T-helper 2 cell treated with Interferon-gamma antibody and Interleukin-4, amounts not matched to agents 5 μg/mL and 100 μg/mL, for 36 hours (primary cell): Measurements from ENCODE around the gene PSORS1C1.

Source experiments
- DNase-seq: peaks from one replicate; pipeline ENCODE4 v3.0.0; 2021; ENCODE audit warnings: low spot score
- H3K27ac Mint-ChIP-seq: one replicate; pipeline ENCODE4 v1.8.0; 2021; ENCODE audit warnings: mild to moderate bottlenecking, mixed read lengths
- H3K27me3 Mint-ChIP-seq: one replicate; pipeline ENCODE4 v1.8.0; 2021; ENCODE audit warnings: low read depth, mixed read lengths
- H3K36me3 Mint-ChIP-seq: one replicate; pipeline ENCODE4 v1.8.0; 2021; ENCODE audit warnings: low read depth, mixed read lengths
- H3K4me1 Mint-ChIP-seq: one replicate; pipeline ENCODE4 v1.8.0; 2021; ENCODE audit warnings: low read depth, mixed read lengths
- H3K4me3 Mint-ChIP-seq: one replicate; pipeline ENCODE4 v1.8.0; 2022; ENCODE audit warnings: mild to moderate bottlenecking, moderate library complexity, mixed read lengths
- H3K9me3 Mint-ChIP-seq: one replicate; pipeline ENCODE4 v1.8.0; 2021; ENCODE audit warnings: mixed read lengths

PSORS1C1 gene

DNA sequence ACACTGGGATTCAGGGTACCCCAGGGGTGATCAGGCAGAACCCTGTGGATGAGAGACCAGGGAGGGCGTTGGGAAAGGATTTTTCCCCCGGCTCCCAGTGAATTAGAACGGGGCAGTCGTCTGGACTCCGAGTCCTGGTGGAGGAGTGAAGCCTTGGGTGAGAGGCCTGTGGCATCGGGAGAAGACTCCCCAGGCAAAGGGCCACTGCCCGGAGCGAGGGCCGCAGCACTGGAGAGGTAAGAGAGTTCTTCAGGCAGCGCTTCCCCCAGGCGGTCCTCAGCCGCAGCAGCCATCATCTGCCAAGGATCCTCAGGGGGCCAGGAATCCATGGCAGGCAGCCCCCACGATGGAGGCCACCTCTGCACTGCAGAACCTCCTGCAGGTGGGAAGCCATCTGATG lies 2.9 kb upstream of the PSORS1C1 start:
- no peak overlapping the region for H3K27ac Mint-ChIP-seq
- H3K4me1 Mint-ChIP-seq, result no peaks in the 10 kb centered on the region
- H3K36me3 Mint-ChIP-seq, result no peaks in the 10 kb centered on the region
- H3K9me3 Mint-ChIP-seq, result no peaks in the 10 kb centered on the region
- DNase-seq, result no peak
- no peak overlapping the region for H3K4me3 Mint-ChIP-seq
- peaks cover 11% of the 10 kb centered on the region for H3K27me3 Mint-ChIP-seq

DNA sequence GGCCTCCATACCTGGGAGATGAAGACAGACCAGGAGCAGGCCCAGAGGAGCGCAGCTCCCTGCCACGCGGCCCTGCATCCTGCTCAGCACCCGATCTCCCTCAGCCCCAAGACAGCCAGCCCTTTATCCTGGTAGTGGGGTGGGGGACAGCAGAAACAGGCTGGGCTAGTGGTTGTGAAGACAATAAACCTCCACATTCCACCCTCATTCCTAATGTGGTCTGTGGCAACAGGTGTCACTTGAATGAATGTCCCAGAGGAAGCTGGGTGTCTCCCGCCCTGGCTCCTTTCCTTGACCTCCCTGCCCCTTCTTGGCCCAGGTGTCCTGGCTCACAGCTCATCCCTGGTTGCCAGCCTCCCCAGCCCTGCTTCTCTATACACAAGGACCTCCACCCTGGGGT lies 2.1 kb upstream of the PSORS1C1 start, which contains the start of gene C6orf15:
C6orf15 (minus strand) TSS at position 98 of the 400 bp plus-strand sequence; CDS start at position 78, 20 bp downstream.
- H3K4me1 Mint-ChIP-seq, result no peaks in the 10 kb centered on the region
- no peak for DNase-seq

DNA sequence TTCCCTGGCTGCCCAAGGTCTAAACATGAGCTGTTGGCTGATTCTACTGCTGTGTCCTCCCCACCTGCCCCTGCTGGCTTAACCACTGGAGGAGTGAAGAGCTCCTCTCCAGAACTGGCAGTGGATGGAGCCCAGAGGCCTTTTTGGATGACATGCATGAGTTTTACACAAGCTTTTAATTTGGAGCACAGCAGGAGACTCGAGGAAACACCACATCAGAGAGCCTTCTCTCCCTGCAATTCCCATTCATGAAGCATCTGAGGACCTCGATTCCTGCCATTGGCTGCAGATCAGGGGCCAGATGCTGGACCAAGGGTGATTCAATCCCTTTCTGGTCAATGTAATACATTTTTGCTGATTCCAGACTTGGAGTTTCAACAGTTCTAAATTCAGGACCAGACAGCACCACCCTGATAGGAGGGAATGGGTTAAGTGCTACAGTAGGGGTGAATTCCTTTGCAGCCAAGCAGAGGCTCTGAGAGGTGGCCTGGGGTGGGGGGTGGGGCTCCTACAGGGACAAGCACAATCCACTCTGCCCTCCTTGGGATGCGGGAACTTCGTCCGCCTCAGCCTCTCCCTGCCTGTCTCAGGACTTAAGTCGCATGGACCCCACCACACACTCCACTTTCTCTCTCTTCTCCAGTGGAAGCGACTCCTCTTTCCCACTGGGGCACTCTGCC lies 599 bp upstream of the PSORS1C1 start:
- H3K4me1 Mint-ChIP-seq, result no peaks in the 10 kb centered on the region
- no peaks in the 10 kb centered on the region for H3K36me3 Mint-ChIP-seq
- no peak overlapping the region for H3K4me3 Mint-ChIP-seq
- no peak for DNase-seq
- peaks cover 13% of the 10 kb centered on the region for H3K27me3 Mint-ChIP-seq
- H3K27ac Mint-ChIP-seq, result no peak overlapping the region
- H3K9me3 Mint-ChIP-seq, result no peaks in the 10 kb centered on the region

More for the DNA sequence above, 2.1 kb upstream of the PSORS1C1 start, which contains the start of gene C6orf15:
- Mint-ChIP-seq H3K27ac (no peak within 1 kb of the TSS), H3K4me3 (no peak within 1 kb of the TSS), H3K27me3 (peaks cover 11% of the 10 kb centered on the region), H3K36me3 (no peaks in the 10 kb centered on the region), H3K9me3 (no peaks in the 10 kb centered on the region)

DNA sequence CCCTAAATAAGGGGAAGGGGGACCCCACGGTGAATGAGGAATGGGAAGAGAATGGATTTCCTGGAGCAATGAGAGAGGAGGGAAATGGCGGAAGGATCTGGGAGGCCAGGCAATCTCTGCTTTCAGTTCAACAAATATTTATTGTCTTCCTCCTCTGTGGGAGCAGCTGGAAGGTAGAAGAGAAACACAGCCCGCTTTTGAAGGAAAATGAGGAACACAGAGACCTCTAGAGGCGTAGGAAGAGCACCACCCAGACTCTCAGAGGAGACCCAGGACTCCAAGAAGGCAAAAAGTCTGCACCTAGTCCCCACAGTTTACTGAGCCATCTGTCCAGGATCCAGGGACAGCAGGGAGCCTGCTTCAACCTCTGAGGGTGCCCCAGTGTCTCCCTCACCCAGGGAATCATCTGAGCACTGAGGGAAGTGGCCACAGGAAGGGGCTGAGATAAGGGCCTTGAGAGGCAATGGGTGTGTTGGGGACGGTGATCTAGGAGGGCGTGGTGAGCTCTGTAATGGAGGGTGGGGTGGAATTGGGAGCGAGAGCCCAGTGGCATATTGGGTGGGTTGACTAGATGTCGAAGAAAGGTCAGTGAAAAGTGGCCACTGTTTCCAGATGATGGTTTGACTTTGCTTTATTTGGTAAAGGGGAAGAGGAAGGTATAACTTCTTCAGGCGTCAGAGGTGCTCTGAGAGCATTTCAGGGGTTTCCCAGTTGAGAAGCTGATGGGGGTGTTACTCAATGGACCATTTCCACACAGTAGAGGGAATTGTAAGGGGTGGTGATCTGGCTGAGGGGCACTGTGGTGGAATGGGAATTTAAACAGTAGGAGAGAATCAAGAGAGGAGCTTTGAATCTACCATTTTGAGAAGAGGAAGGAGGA lies 610 bp downstream of the PSORS1C1 start:
- H3K9me3 Mint-ChIP-seq, result no peaks in the 10 kb centered on the region
- no peaks in the 10 kb centered on the region for H3K36me3 Mint-ChIP-seq
- peaks cover 13% of the 10 kb centered on the region for H3K27me3 Mint-ChIP-seq
- DNase-seq, result no peak
- H3K4me1 Mint-ChIP-seq, result no peaks in the 10 kb centered on the region
- H3K27ac Mint-ChIP-seq, result no peak overlapping the region
- H3K4me3 Mint-ChIP-seq, result no peak overlapping the region

DNA sequence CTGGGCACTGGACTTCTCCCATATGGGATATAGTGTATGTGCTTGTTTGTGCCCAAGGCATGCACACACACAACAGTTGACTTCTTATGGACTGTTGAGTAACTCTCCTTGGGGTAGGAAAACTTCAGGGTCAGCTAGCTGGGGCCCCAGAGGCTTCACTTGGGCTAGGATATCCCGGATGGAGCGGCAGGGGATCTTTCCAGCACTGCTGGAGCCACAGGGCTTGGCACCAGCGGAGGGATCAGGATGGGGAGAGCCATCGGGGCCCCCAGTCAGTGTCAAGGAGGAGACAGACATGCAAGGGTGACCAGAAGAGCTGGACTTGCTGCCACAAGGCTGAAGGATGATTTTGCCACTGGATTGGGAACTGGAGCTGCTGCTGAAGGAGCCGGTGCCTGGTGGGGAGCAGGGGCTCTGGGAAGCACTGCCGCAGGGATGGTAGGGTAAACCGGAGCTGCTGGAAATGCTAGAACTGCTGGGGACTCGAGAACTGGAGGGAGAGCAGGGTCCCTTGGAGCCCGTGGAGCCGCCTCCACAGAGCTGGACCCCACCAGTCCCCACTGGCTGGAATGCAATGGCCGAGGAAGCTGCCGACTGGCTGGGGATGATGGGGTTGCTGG lies 1.5 kb downstream of the PSORS1C1 start:
- peaks cover 12% of the 10 kb centered on the region for H3K27me3 Mint-ChIP-seq

DNA sequence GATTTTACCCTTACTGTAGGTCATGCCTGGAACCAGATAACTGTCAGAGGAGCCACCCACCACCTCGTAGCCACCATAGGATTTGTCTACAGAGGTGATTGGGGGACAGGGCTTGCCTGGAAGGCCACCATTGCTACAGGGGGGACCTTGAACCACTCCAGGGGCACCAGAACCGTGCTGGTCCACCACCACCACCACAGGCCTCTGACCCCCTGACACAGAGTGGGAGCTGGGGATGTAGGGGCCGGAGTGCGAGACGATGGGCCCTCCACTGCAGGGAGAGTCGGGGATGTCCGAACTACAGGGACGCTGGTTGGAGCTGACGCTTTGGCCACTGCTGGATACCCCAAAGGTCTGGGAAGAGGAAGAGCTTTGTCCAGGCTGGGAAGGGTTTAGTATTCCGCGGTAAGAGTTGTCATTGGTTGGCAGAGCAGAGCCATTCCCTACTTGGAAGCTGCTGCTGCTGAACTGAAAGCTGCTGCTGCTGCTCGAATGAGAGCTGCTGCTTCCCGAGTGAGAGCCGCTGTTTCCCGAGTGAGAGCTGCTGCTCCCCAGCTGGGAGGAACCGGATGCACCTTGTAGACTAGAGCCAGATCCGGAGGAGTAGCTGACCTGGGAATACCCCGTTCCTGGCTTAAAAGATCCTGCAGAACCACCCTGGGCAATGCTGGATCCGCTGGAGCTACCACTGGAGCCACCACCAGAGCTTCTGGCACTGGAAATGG lies 2.2 kb downstream of the PSORS1C1 start:
- Mint-ChIP-seq H3K4me1 (no peaks in the 10 kb centered on the region), H3K9me3 (no peaks in the 10 kb centered on the region), H3K27me3 (peaks cover 12% of the 10 kb centered on the region), H3K4me3 (no peak overlapping the region), H3K36me3 (no peaks in the 10 kb centered on the region), H3K27ac (no peak overlapping the region)
- no peak for DNase-seq

More for the DNA sequence above, 1.5 kb downstream of the PSORS1C1 start:
- H3K4me3 Mint-ChIP-seq, result no peak overlapping the region
- H3K9me3 Mint-ChIP-seq, result no peaks in the 10 kb centered on the region
- DNase-seq, result no peak
- no peak overlapping the region for H3K27ac Mint-ChIP-seq
- H3K36me3 Mint-ChIP-seq, result no peaks in the 10 kb centered on the region
- no peaks in the 10 kb centered on the region for H3K4me1 Mint-ChIP-seq

DNA sequence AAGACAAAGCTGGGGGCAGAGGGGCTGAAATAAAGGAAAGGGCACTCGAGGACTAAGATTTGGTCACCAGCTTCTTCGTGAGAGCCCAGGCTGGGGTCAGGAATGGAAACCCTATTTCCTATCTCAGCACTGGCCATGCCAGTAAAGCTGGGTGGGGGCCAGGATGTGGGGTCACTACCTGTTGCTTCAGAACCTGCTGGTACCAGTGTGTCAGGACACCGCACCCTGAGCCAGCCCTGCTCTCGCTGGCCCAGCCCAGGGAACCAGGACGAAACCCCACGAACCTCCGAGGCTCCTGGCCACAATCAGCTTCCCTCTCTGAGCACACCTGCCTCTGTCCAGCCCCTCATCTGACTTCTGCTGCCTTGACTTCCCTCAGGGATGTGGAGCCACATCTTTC lies 3.6 kb downstream of the PSORS1C1 start:
- no peak for DNase-seq
- Mint-ChIP-seq H3K4me1 (no peaks in the 10 kb centered on the region), H3K4me3 (no peak overlapping the region), H3K27ac (no peak overlapping the region), H3K9me3 (no peaks in the 10 kb centered on the region), H3K27me3 (peaks cover 12% of the 10 kb centered on the region), H3K36me3 (no peaks in the 10 kb centered on the region)

DNA sequence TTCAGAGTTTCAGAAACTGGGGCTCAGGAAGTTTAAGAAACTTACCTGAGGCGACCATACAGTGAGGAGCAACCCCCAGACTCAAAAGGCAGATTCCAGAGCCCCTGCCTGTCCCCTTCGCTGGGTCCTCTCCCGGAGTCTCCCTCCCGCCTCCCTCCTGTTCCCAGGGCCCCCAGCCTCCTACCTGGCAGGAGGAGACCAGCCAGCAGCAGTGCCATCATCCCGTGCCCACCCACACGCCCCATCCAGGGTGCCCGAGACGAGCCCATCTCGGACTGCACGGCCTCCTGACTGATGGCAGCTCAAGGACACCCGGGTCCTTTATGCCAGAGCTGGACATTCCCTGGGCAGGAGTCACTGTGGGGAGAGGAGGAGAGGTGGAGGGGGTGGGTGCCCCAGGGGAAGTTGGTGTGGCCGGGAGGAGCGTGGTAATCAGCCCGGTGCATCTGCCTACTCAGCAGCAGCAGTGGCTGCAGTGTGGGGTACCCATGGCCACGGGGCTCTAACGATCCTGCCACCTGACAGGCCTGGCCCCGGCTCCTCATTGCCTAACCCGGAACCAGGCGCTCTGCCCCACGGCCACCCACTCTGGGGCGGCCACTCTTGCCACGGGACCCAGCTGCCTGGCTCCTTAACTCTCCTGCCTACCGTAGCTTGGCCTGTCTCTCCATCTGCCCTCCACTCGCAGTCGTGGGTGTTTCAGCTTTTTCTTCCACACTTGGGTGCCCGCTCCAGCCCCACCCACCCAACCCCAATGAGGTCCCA lies 5.7 kb downstream of the PSORS1C1 start, which contains the start of gene CDSN:
CDSN (minus strand) TSS at position 296 of the 765 bp plus-strand sequence; CDS start at position 269, 27 bp downstream.
- Mint-ChIP-seq H3K36me3 (no peaks in the 10 kb centered on the region), H3K4me3 (no peak within 1 kb of the TSS), H3K27me3 (peaks cover 6% of the 10 kb centered on the region), H3K9me3 (no peaks in the 10 kb centered on the region), H3K27ac (no peak within 1 kb of the TSS), H3K4me1 (no peaks in the 10 kb centered on the region)
- no peak for DNase-seq

DNA sequence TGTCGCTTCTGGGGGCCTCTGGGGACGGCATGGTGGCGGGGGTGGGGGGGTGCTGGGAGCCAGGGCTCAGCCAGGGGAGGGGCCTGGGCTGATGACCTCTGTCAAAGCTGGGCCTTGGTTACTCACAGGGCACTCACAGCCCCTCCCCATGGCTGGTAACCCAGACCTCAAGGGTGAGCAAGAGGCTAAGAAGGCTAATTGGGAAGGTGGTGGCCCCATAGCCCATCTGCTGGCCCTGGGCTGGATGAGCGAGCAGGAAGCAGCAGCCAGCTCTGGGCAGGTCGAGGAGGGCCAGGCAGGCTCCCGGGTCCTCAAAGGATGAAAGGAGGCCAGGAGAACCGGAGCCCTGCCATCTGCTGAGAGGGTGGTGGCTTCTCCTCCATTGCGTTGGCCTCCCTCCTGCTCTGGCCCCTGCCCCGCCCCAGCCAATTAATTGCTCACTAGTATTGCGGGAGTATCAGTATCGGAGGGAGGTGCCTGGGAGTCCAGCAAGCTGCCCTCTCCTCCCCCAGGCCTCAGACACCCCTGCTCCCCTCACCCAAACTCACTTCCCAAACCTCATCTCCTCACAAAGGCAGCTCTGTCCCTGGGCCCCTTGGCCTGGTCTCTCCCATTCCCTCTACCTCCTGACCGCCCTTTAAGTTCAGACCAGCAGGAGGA lies 6.7 kb downstream of the PSORS1C1 start:
- no peak for DNase-seq
- Mint-ChIP-seq H3K36me3 (no peaks in the 10 kb centered on the region), H3K4me3 (no peak overlapping the region), H3K9me3 (no peaks in the 10 kb centered on the region), H3K4me1 (no peaks in the 10 kb centered on the region), H3K27ac (no peak overlapping the region), H3K27me3 (peaks cover 2% of the 10 kb centered on the region)

DNA sequence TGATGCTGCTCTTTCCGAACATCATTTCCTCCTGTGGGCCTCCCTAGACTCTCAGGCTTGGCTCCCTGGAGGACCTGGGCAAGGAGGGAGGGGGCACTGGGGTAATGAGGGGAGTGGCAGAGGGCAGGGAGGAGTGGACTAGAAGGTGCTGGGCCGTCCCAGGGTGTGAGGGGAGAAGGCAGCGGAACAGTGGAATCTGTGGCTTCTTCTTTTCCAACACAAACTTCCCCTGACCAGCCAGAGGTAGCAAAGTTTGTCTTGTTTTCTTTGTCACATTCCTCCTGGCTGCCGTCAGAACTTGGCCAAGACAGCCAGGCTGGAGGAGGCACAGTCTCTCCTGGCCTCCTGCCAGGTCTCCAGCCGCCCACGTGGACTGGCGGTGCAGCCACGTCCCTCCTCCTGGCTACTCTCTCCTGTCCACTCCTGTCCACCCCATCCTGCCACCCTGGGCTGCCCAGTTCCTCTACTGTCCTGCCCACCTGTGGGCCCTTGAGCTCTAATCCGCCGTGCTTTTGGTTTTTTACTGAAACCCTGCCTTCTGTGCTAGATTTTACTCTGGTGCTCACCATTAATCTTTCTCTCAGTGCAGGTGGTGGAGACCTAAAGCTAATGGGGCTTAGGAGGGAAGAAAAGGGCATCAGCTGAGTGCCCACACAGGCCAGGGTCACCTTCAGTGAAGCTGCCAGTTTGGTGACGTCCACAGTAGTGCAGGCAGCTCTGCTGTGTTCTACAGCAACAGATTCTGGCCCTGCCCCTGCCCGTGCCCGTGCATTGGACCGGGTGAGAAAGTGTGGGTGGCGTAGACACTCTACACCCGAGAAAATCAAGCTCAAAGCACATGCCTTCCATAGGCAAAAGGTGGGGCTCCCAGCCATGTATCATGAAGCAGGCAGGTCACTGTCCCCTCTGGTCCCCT lies 8.4 kb downstream of the PSORS1C1 start:
- Mint-ChIP-seq H3K36me3 (no peaks in the 10 kb centered on the region), H3K4me1 (no peaks in the 10 kb centered on the region), H3K4me3 (no peak overlapping the region), H3K27ac (no peak overlapping the region), H3K27me3 (peaks cover 6% of the 10 kb centered on the region), H3K9me3 (no peaks in the 10 kb centered on the region)
- DNase-seq, result no peak

DNA sequence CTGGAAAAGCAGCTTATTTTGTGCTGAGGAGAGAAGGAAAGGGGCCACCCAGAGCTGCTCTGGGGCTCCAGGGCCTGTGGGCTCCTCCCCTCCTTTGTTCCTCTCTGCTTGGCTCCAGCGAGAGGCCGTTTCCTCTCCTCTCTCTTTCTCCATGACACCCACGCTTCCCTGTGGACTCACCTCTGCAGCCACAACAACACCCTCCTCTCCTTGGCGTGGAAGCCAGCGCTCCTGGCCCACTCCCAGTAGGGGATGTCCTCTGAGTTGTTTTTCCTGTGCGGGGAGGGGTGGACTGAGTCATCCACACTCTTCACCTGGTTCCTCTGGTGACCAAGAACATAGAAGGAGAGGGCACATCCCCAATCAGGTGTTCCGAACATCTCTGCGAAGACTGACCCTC lies 10.6 kb downstream of the PSORS1C1 start:
- DNase-seq, result no peak
- no peak overlapping the region for H3K4me3 Mint-ChIP-seq
- H3K36me3 Mint-ChIP-seq, result no peaks in the 10 kb centered on the region
- H3K27me3 Mint-ChIP-seq, result peaks cover 16% of the 10 kb centered on the region
- no peak overlapping the region for H3K27ac Mint-ChIP-seq
- no peaks in the 10 kb centered on the region for H3K9me3 Mint-ChIP-seq
- H3K4me1 Mint-ChIP-seq, result no peaks in the 10 kb centered on the region
